Cerebellar cortex (tissue), 1 donor: ENCODE measurements around the gene EPHA10.
"Not testable (repeated sequence)": the region's sequence is repeated elsewhere in the genome, so short reads cannot be mapped to it uniquely, and the experiment has no call there.

Experiments used
- DNase-seq: peaks from one replicate; pipeline ENCODE4 v3.0.0-alpha.2; 2015; ENCODE audit warnings: low spot score

EPHA10 gene

GRCh38 chr1:37771440-37771839, 6.5 kb upstream of the EPHA10 start:
- DNase-seq, result not testable (repeated sequence)

GRCh38 chr1:37767488-37767887, 2.6 kb upstream of the EPHA10 start:
- DNase-seq, result no peak

- peak; percentile 20 for DNase-seq
Measured at GRCh38 chr1:37765916-37766664, 1.2 kb upstream of the EPHA10 start.

GRCh38 chr1:37764414-37764825, 500 bp downstream of the EPHA10 start:
- DNase-seq, result peak; percentile 8

- no peak for DNase-seq
Measured at GRCh38 chr1:37763791-37764413, 1.0 kb downstream of the EPHA10 start.

GRCh38 chr1:37762516-37762915, 2.4 kb downstream of the EPHA10 start:
- DNase-seq, result no peak

GRCh38 chr1:37761416-37762095, 3.4 kb downstream of the EPHA10 start:
- no peak for DNase-seq

GRCh38 chr1:37759451-37759850, 5.5 kb downstream of the EPHA10 start:
- DNase-seq, result no peak

- no peak for DNase-seq
Measured at GRCh38 chr1:37755951-37756560, 8.9 kb downstream of the EPHA10 start.

- no peak for DNase-seq
Measured at GRCh38 chr1:37755290-37755689, 9.6 kb downstream of the EPHA10 start.

GRCh38 chr1:37753473-37754321, 11.2 kb downstream of the EPHA10 start:
- DNase-seq, result no peak

- DNase-seq, result peak; percentile 5
Measured at GRCh38 chr1:37752583-37753471, 12.1 kb downstream of the EPHA10 start.

- DNase-seq, result no peak
Measured at GRCh38 chr1:37752213-37752582, 12.7 kb downstream of the EPHA10 start.

- DNase-seq, result no peak
Measured at GRCh38 chr1:37748565-37748964, 16.4 kb downstream of the EPHA10 start.

GRCh38 chr1:37746806-37747205, 18.1 kb downstream of the EPHA10 start:
- DNase-seq, result no peak

GRCh38 chr1:37741662-37742061, 23.3 kb downstream of the EPHA10 start:
- DNase-seq, result no peak

- no peak for DNase-seq
Measured at GRCh38 chr1:37741130-37741529, 23.8 kb downstream of the EPHA10 start.

GRCh38 chr1:37739222-37739621, 25.7 kb downstream of the EPHA10 start:
- no peak for DNase-seq

- DNase-seq, result not testable (repeated sequence)
Measured at GRCh38 chr1:37738619-37739018, 26.3 kb downstream of the EPHA10 start.

- DNase-seq, result not testable (repeated sequence)
Measured at GRCh38 chr1:37737975-37738374, 26.9 kb downstream of the EPHA10 start.
